BLaER1 treated with 17β-estradiol and CSF1 and Interleukin-3, amounts not matched to agents 10 nM and 100 nM (cell line): ENCODE results near the gene HBQ1.
"Not testable (repeated sequence)": the region's sequence is repeated elsewhere in the genome, so short reads cannot be mapped to it uniquely, and the experiment has no call there.

Source experiments
- H3K27ac ChIP-seq, 11 experiments: shearing (Covaris generic); formaldehyde crosslinking; 2 replicates each; pipeline ENCODE4 v1.8.1; 2022
- H3K27me3 ChIP-seq, 11 experiments: shearing (Covaris generic); formaldehyde crosslinking; 2 replicates each; pipeline ENCODE4 v1.8.1; 2022
- H3K36me3 ChIP-seq, 11 experiments: shearing (Covaris generic); formaldehyde crosslinking; 2 replicates each; pipeline ENCODE4 v1.8.1; 2022
- H3K4me1 ChIP-seq, 10 experiments: shearing (Covaris generic); formaldehyde crosslinking; 2 replicates each; pipeline ENCODE4 v1.8.1; 2022
- H3K4me2 ChIP-seq, 11 experiments: shearing (Covaris generic); formaldehyde crosslinking; 2 replicates each; pipeline ENCODE4 v1.8.1; 2022
- H3K4me3 ChIP-seq, 10 experiments: shearing (Covaris generic); formaldehyde crosslinking; 2 replicates each; pipeline ENCODE4 v1.8.1; 2022
- H3K9ac ChIP-seq, 11 experiments: shearing (Covaris generic); formaldehyde crosslinking; 2 replicates each; pipeline ENCODE4 v1.8.1; 2022
- H3K9me3 ChIP-seq, 11 experiments: shearing (Covaris generic); formaldehyde crosslinking; replicated peaks in 1 of 11; 2 replicates each; pipeline ENCODE4 v1.8.1; 2022
- H4K20me1 ChIP-seq, 11 experiments: shearing (Covaris generic); formaldehyde crosslinking; 2 replicates each; pipeline ENCODE4 v1.8.1; 2022
- Cebpa-rat ChIP-seq, 11 experiments: shearing (Covaris generic); IDR thresholded peaks; 2 replicates each; pipeline ENCODE4 v1.8.1; 2022

HBQ1 gene

GRCh38 chr16:155031-155398, 25.2 kb upstream of the HBQ1 start:
- peaks cover 0 to 5% (median 0%) of the 10 kb centered on the region in 11 experiments; a peak in 1 of 22 replicates for H3K9me3 ChIP-seq
- no peak for TF ChIP-seq Cebpa-rat (IDR thresholded peaks at IDR 0.05)
- H3K4me2 ChIP-seq: peak overlapping the region in 10 of 11 experiments; percentile 41 to 74 (median 60); a peak in 12 of 22 replicates
- H3K27ac ChIP-seq: no peak overlapping the region
- H3K36me3 ChIP-seq: no peaks in the 10 kb centered on the region
- H3K9ac ChIP-seq: no peak overlapping the region; a peak in 1 of 22 replicates
- peaks cover 6 to 15% (median 12%) of the 10 kb centered on the region in 10 experiments; a peak in 18 of 20 replicates for H3K4me1 ChIP-seq
- H3K27me3 ChIP-seq: peaks cover 22 to 59% (median 45%) of the 10 kb centered on the region in 11 experiments
- no peak overlapping the region for H3K4me3 ChIP-seq
- H4K20me1 ChIP-seq: 0 out of 22 replicates have a peak, but pooled peaks cover 0 to 6% (median 0%) of the 10 kb centered on the region in 11 experiments

GRCh38 chr16:159136-159849, 21.0 kb upstream of the HBQ1 start:
- Histone ChIP-seq H3K27me3 (peaks cover 42 to 91% (median 76%) of the 10 kb centered on the region in 11 experiments), H3K4me1 (peaks cover 4 to 7% (median 5%) of the 10 kb centered on the region in 10 experiments; a peak in 14 of 20 replicates), H3K9me3 (peaks cover 0 to 5% (median 0%) of the 10 kb centered on the region in 11 experiments; a peak in 1 of 22 replicates), H4K20me1 (peaks cover 0 to 18% (median 0%) of the 10 kb centered on the region in 11 experiments; a peak in 3 of 22 replicates), H3K4me2 (no peak overlapping the region), H3K36me3 (no peaks in the 10 kb centered on the region), H3K9ac (no peak overlapping the region), H3K4me3 (no peak overlapping the region), H3K27ac (no peak overlapping the region)
- no peak for TF ChIP-seq Cebpa-rat (IDR thresholded peaks at IDR 0.05)

DNA sequence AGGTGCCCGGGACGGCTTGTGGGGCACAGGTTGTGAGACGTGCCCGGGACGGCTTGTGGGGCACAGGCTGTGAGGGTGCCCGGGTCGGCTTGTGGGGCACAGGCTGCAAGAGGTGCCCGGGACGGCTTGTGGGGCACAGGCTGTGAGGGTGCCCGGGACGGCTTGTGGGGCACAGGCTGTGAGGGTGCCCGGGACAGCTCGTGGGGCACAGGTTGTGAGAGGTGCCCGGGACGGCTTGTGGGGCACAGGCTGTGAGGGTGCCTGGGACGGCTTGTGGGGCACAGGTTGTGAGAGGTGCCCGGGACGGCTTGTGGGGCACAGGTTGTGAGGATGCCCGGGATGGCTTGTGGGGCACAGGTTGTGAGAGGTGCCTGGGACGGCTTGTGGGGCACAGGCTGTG, 20.0 kb upstream of the HBQ1 start:
- H3K27me3 ChIP-seq: peaks cover 37 to 86% (median 70%) of the 10 kb centered on the region in 11 experiments
- not testable (repeated sequence) for H3K27ac ChIP-seq, H3K9me3 ChIP-seq, H3K4me1 ChIP-seq, H3K4me2 ChIP-seq, H3K36me3 ChIP-seq, H3K9ac ChIP-seq, H3K4me3 ChIP-seq
- peaks cover 0 to 21% (median 2%) of the 10 kb centered on the region in 11 experiments; a peak in 9 of 22 replicates for H4K20me1 ChIP-seq

DNA sequence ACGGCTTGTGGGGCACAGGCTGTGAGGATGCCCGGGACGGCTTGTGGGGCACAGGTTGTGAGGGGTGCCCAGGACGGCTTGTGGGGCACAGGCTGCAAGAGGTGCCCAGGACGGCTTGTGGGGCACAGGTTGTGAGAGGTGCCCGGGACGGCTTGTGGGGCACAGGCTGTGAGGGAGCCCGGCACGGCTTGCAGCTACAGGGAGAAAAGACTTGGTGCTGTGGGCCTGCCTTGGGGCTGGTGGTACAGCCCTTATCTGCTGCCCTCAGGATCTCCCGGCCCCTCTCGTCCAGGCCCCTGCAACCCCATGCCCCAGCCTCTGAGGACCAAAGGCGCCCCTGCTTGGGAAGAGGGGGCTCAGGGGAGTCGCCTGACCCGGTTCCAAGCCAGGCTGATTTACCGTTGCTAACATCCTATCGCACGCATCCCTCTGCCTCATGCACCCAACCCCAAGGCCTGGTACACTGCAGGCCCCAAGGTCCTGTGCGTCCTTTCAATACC, 19.5 kb upstream of the HBQ1 start:
- peaks cover 0 to 26% (median 7%) of the 10 kb centered on the region in 11 experiments; a peak in 13 of 22 replicates for H4K20me1 ChIP-seq
- no peak overlapping the region for H3K4me2 ChIP-seq
- H3K9me3 ChIP-seq: no peaks in the 10 kb centered on the region
- H3K4me3 ChIP-seq: no peak overlapping the region
- peaks cover 37 to 86% (median 70%) of the 10 kb centered on the region in 11 experiments for H3K27me3 ChIP-seq
- no peaks in the 10 kb centered on the region for H3K36me3 ChIP-seq
- no peak for TF ChIP-seq Cebpa-rat (IDR thresholded peaks at IDR 0.05)
- no peak overlapping the region for H3K9ac ChIP-seq
- no peak overlapping the region for H3K27ac ChIP-seq
- peaks cover 7 to 8% (median 8%) of the 10 kb centered on the region in 10 experiments; a peak in 18 of 20 replicates for H3K4me1 ChIP-seq

DNA sequence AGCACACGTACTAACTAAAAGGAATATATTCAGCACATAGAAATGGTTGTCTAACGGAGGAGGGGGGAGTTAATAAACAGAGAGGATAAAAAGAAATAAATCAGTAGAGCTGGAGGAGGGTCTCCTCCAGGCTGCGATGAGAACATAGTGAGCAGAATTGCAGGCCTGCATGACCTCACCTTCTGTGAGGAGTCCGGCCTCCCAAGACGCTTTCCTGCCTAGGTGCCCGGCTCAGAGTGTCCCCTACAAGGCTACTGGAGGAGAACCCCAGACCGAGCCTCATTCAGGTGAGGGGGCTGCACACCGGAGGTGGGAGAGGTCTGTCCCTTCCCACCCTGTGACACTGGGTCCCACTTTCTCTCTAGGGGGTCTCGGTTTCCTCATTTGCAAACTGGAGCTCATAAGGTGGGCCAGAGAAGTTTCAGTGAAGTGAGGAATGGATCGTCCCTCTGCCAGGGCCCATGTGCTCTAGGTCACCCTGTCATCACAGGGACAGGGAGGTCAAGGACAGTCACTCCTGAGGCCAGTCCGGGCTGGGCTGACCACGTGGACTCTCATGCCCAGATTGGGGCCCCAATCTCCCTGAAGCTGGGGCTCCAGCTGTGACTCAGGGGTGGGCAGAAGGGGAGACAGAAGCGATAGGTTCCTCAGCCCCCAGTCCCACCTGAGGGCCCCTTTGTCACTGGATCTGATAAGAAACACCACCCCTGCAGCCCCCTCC, 17.8 kb upstream of the HBQ1 start:
- no peak overlapping the region for H3K4me3 ChIP-seq
- H3K9me3 ChIP-seq: no peaks in the 10 kb centered on the region
- no peak overlapping the region for H3K4me2 ChIP-seq
- H3K9ac ChIP-seq: no peak overlapping the region
- H3K27ac ChIP-seq: no peak overlapping the region
- H3K4me1 ChIP-seq: peaks cover 9 to 18% (median 11%) of the 10 kb centered on the region in 10 experiments; a peak in 18 of 20 replicates
- TF ChIP-seq Cebpa-rat (IDR thresholded peaks at IDR 0.05): no peak
- H3K36me3 ChIP-seq: no peaks in the 10 kb centered on the region
- H4K20me1 ChIP-seq: peaks cover 0 to 42% (median 21%) of the 10 kb centered on the region in 11 experiments; a peak in 13 of 22 replicates
- H3K27me3 ChIP-seq: peaks cover 48 to 86% (median 73%) of the 10 kb centered on the region in 11 experiments

DNA sequence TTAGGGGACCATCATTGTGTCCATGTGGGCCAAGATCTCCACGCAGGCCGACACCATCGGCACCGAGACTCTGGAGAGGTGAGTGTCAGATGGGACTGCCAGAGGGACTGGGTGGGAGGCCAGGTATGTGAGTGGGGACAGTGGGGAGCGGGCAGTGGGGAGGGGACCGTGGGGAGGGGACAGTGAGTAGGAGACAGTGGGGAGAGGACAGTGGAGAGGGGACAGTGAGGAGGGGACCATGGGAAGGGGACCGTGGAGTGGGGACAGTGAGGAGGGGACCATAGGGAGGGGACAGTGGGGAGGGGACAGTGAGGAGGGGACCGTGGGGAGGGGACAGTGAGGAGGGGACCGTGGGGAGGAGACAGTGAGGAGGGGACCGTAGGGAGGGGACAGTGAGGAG, 17.1 kb upstream of the HBQ1 start:
- H3K4me1 ChIP-seq: peaks cover 9 to 18% (median 11%) of the 10 kb centered on the region in 10 experiments; a peak in 18 of 20 replicates
- H3K27me3 ChIP-seq: peaks cover 56 to 87% (median 77%) of the 10 kb centered on the region in 11 experiments
- not testable (repeated sequence) for H3K36me3 ChIP-seq, H3K9me3 ChIP-seq, H3K4me2 ChIP-seq, H3K9ac ChIP-seq, H3K4me3 ChIP-seq, H3K27ac ChIP-seq
- peaks cover 0 to 49% (median 21%) of the 10 kb centered on the region in 11 experiments; a peak in 13 of 22 replicates for H4K20me1 ChIP-seq

GRCh38 chr16:163696-164095, 16.6 kb upstream of the HBQ1 start:
- not testable (repeated sequence) for H3K4me3 ChIP-seq, H3K36me3 ChIP-seq, H3K27ac ChIP-seq, H3K9ac ChIP-seq, H3K4me2 ChIP-seq, H3K9me3 ChIP-seq
- H3K27me3 ChIP-seq: peaks cover 61 to 88% (median 78%) of the 10 kb centered on the region in 11 experiments
- H3K4me1 ChIP-seq: peaks cover 9 to 18% (median 11%) of the 10 kb centered on the region in 10 experiments; a peak in 18 of 20 replicates
- peaks cover 0 to 55% (median 25%) of the 10 kb centered on the region in 11 experiments; a peak in 13 of 22 replicates for H4K20me1 ChIP-seq

- not testable (repeated sequence) for H3K9me3 ChIP-seq, H3K9ac ChIP-seq, H3K27ac ChIP-seq, H3K36me3 ChIP-seq, H3K4me2 ChIP-seq, H3K4me3 ChIP-seq
- peaks cover 67 to 90% (median 80%) of the 10 kb centered on the region in 11 experiments for H3K27me3 ChIP-seq
- peaks cover 0 to 56% (median 29%) of the 10 kb centered on the region in 11 experiments; a peak in 13 of 22 replicates for H4K20me1 ChIP-seq
- peaks cover 9 to 18% (median 11%) of the 10 kb centered on the region in 10 experiments; a peak in 18 of 20 replicates for H3K4me1 ChIP-seq
Measured at GRCh38 chr16:164134-164823, 16.0 kb upstream of the HBQ1 start.
